Left renal cortex interstitium (tissue), 4 donors: ENCODE results near the gene CTBP2. TPM values are rescaled to one million over a fixed set of nuclear protein-coding genes. Genes with fewer than 3 reads are reported as not detected.
"Not testable (repeated sequence)": the region's sequence is repeated elsewhere in the genome, so short reads cannot be mapped to it uniquely, and the experiment has no call there.

Experiments used
- DNase-seq, 4 donors: peaks; one replicate each; pipeline ENCODE4 v3.0.0-alpha.2; 2013; ENCODE audit warnings: low read depth in 4 of 4, low spot score in 2 of 4, missing footprints in 1 of 4
- polyA plus RNA-seq, 4 donors: library from polyadenylated mRNA; unstranded; fragments of 120-200 nt; gene quantifications; one replicate each; pipeline ENCODE4 v1.2.1, GENCODE V29; 2013; ENCODE audit not compliant: insufficient read length in 4 of 4

Gene CTBP2
- polyA plus RNA-seq, 4 donors, result 86.7 to 94.0 (median 90.6) TPM

GRCh38 chr10:125160856-125161706, 718 bp upstream of the CTBP2 start:
- peak in 2 of 4 donors; percentile 81 to 86 for DNase-seq

GRCh38 chr10:125159486-125159931, 854 bp downstream of the CTBP2 start:
- DNase-seq, result no peak

- no peak for DNase-seq
These were observed 1.5 kb downstream of the CTBP2 start for GRCh38 chr10:125158601-125159485.

GRCh38 chr10:125158275-125158600, 2.1 kb downstream of the CTBP2 start:
- DNase-seq, result no peak

- no peak for DNase-seq
These were observed 2.9 kb downstream of the CTBP2 start for GRCh38 chr10:125157505-125157904.

GRCh38 chr10:125156739-125157480, 3.5 kb downstream of the CTBP2 start:
- DNase-seq, result no peak

GRCh38 chr10:125156196-125156595, 4.2 kb downstream of the CTBP2 start:
- DNase-seq, result no peak

GRCh38 chr10:125155101-125155500, 5.3 kb downstream of the CTBP2 start:
- DNase-seq, result no peak

- no peak for DNase-seq
These were observed 5.8 kb downstream of the CTBP2 start for GRCh38 chr10:125154529-125154928.

- no peak for DNase-seq
These were observed 6.5 kb downstream of the CTBP2 start for GRCh38 chr10:125153703-125154490.

GRCh38 chr10:125152450-125153368, 7.7 kb downstream of the CTBP2 start:
- no peak for DNase-seq

- no peak for DNase-seq
These were observed 8.6 kb downstream of the CTBP2 start for GRCh38 chr10:125151553-125152449.

GRCh38 chr10:125151170-125151552, 9.2 kb downstream of the CTBP2 start:
- DNase-seq, result no peak

- DNase-seq, result not testable (repeated sequence)
These were observed 9.8 kb downstream of the CTBP2 start for GRCh38 chr10:125150376-125151083.

GRCh38 chr10:125149680-125150047, 10.7 kb downstream of the CTBP2 start:
- DNase-seq, result no peak

- DNase-seq, result no peak
These were observed 11.2 kb downstream of the CTBP2 start for GRCh38 chr10:125149036-125149679.

- DNase-seq, result no peak
These were observed 11.8 kb downstream of the CTBP2 start for GRCh38 chr10:125148528-125148927.
